ENCODE measurements around the gene CXCL13. TPM values are rescaled to one million over a fixed set of nuclear protein-coding genes. Genes with fewer than 3 reads are reported as not detected.
"Not testable (repeated sequence)": the region's sequence is repeated elsewhere in the genome, so short reads cannot be mapped to it uniquely, and the experiment has no call there.

Gene CXCL13
- polyA plus RNA-seq, 1 experiment = not detected

DNA sequence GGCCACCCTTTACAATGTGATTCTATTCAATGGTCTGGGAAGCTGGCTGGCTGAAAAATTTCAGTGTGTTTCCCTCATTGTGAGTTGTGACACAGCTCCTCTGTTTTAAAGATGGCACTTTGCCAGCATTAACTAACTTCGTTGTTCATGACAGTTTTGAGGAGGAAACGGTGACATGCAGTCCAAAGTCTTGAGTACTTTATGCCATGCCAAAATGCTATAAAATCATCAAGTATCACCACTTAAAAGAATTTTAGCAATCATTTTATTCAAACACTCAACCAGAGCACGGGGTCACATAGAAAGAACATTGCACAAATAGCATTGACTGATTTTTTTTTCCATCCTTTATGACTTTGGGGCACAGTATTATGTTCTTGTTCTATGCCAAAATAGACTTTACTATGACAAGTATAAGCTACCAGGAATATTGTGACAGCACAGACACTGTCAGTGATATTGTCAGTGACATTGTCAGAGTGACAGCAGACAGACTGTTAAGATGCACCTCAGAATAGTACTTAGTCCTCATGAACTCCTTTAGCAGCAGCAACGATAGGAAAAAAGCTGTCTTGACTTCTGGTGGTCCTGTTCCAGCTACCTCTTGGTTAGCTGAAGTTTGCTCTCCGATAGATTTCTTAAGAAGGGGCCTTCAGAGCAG, 46.7 kb downstream of the CXCL13 start:
- no peaks in the 10 kb centered on the region for H3K9me3 ChIP-seq (ENCODE audit: control insufficient read depth, insufficient read depth, low read length)
- ChIA-PET POLR2A (no interaction called here), CTCF (no interaction called here)
- no peak for DNase-seq (ENCODE audit: low read depth, low spot score)
- H3K27ac ChIP-seq (ENCODE audit: low read depth, low read length) = no peak overlapping the region
- no peaks in the 10 kb centered on the region for H3K27me3 ChIP-seq (ENCODE audit: control insufficient read depth, insufficient read depth, low read length)
- no peak for TF ChIP-seq CTCF (IDR thresholded peaks at IDR 0.05; ENCODE audit: low read depth, low read length)
- H3K4me3 ChIP-seq (ENCODE audit: low read depth, low read length) = no peak overlapping the region

DNA sequence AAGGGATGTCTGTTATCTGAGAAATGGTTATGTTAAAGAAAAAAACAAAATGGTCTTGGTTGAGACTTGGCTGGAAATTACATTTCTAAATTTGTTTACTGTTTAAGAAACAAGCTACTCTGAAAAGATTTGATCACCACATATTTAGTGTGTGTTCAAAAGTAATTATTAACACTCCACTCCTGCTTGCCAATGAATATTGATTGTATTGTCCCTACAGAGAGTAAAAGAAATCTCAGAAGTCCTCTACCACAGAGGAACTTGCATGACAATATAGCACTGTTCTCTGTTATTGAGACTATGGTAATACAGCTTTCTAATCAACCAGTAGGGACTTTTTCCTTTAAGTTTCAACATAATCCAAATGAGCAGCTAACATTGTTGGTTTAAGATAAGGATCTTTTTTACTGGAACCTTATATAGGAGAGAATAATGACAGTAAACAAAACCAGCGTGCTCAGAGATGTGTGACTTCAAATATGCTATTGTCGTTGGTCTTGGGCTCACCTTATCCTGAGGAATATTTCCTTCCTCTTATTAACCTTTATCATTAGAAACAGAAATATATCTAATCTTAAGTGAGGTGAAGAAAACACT, 47.6 kb downstream of the CXCL13 start:
- CTCF ChIA-PET = no interaction called here
- TF ChIP-seq CTCF (IDR thresholded peaks at IDR 0.05; ENCODE audit: low read depth, low read length) = no peak
- no peaks in the 10 kb centered on the region for H3K9me3 ChIP-seq (ENCODE audit: control insufficient read depth, insufficient read depth, low read length)
- DNase-seq (ENCODE audit: low read depth, low spot score) = no peak
- no peak overlapping the region for H3K27ac ChIP-seq (ENCODE audit: low read depth, low read length)
- H3K4me3 ChIP-seq (ENCODE audit: low read depth, low read length) = no peak overlapping the region
- no peaks in the 10 kb centered on the region for H3K27me3 ChIP-seq (ENCODE audit: control insufficient read depth, insufficient read depth, low read length)
- POLR2A ChIA-PET = no interaction called here

DNA sequence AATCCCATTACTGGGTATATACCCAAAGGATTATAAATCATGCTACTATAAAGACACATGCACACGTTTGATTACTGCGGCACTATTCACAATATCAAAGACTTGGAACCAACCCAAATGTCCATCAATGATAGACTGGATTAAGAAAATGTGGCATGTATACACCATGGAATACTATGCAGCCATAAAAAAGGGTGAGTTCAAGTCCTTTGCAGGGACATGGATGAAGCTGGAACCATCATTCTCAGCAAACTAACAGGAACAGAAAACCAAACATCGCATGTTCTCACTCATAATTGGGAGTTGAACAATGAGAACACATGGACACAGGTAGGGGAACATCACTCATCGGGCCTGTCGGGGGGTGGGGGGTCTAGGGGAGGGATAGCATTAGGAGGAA, 54.7 kb downstream of the CXCL13 start:
- H3K4me3 ChIP-seq (ENCODE audit: low read depth, low read length); H3K27ac ChIP-seq (ENCODE audit: low read depth, low read length); H3K9me3 ChIP-seq (ENCODE audit: control insufficient read depth, insufficient read depth, low read length); H3K27me3 ChIP-seq (ENCODE audit: control insufficient read depth, insufficient read depth, low read length); CTCF ChIA-PET; POLR2A ChIA-PET; DNase-seq (ENCODE audit: low read depth, low spot score): not testable (repeated sequence)

Other genes with a start within 250 kb of the CXCL13 start
- 10.7 and 11.2 TPM in 2 replicates for gene CNOT6L, start 213.5 kb downstream of the CXCL13 start, polyA plus RNA-seq (2011; rRNA removed)